Loucy (cell line): ENCODE results near the gene CDYL.

Experiments used
- H2AFZ ChIP-seq: fragments of 200-600 bp; sonication (generic); 2 replicates; pipeline ENCODE4 v1.6.0; 2016; ENCODE audit warnings: antibody characterized with exemption, mild to moderate bottlenecking, low read length, moderate library complexity
- H3F3A ChIP-seq: fragments of 200-600 bp; 2 replicates; pipeline ENCODE4 v1.6.0; 2016; ENCODE audit warnings: antibody characterized with exemption, low read depth, mild to moderate bottlenecking
- H3K27me3 ChIP-seq: fragments of 200-600 bp; sonication (generic); 2 replicates; pipeline ENCODE4 v1.6.1; 2014; ENCODE audit warnings: low read length, mild to moderate bottlenecking; ENCODE audit not compliant: insufficient read depth, poor library complexity, severe bottlenecking
- H3K36me3 ChIP-seq: fragments of 200-600 bp; sonication (generic); 2 replicates; pipeline ENCODE4 v1.6.1; 2016; ENCODE audit warnings: low read length; ENCODE audit not compliant: insufficient read depth
- H3K4me1 ChIP-seq: fragments of 200-600 bp; sonication (generic); 2 replicates; pipeline ENCODE4 v1.5.1; 2014; ENCODE audit warnings: low read length, mild to moderate bottlenecking; ENCODE audit not compliant: insufficient read depth, poor library complexity, severe bottlenecking
- H3K4me2 ChIP-seq: fragments of 200-600 bp; sonication (generic); 2 replicates; pipeline ENCODE4 v1.6.0; 2014; ENCODE audit warnings: antibody characterized with exemption, low read length, low read depth, mild to moderate bottlenecking; ENCODE audit not compliant: poor library complexity, severe bottlenecking
- H3K4me3 ChIP-seq: fragments of 200-600 bp; sonication (generic); 2 replicates; pipeline ENCODE4 v1.5.1; 2014; ENCODE audit warnings: low read length, mild to moderate bottlenecking, mixed read lengths; ENCODE audit not compliant: poor library complexity, severe bottlenecking
- H3K79me2 ChIP-seq: fragments of 200-600 bp; sonication (generic); 2 replicates; pipeline ENCODE4 v1.6.1; 2014; ENCODE audit warnings: low read length; ENCODE audit not compliant: insufficient read depth
- H3K9ac ChIP-seq: fragments of 200-600 bp; sonication (generic); 2 replicates; pipeline ENCODE4 v1.6.0; 2014; ENCODE audit warnings: mild to moderate bottlenecking, low read depth, low read length, moderate library complexity; ENCODE audit not compliant: poor library complexity, severe bottlenecking
- H3K9me2 ChIP-seq: fragments of 200-600 bp; sonication (generic); replicated peaks from 2 replicates; pipeline ENCODE4 v1.6.1; 2016; ENCODE audit warnings: low read depth, low read length, mixed read lengths
- H3K9me3 ChIP-seq: fragments of 200-600 bp; sonication (generic); 2 replicates; pipeline ENCODE4 v1.6.1; 2014; ENCODE audit warnings: mild to moderate bottlenecking, antibody characterized with exemption, low read length, low read depth; ENCODE audit not compliant: insufficient read depth
- H4K20me1 ChIP-seq: fragments of 200-600 bp; sonication (generic); 2 replicates; pipeline ENCODE4 v1.6.0; 2014; ENCODE audit warnings: antibody characterized with exemption, low read length, mild to moderate bottlenecking; ENCODE audit not compliant: insufficient read depth, poor library complexity, severe bottlenecking
- CTCF ChIP-seq: fragments of 200-600 bp; sonication (generic); conservative IDR thresholded peaks from 2 replicates; pipeline ENCODE4 v1.5.1; 2014; ENCODE audit warnings: mild to moderate bottlenecking, antibody characterized with exemption, low read length
- EZH2phosphoT487 ChIP-seq: fragments of 200-600 bp; IDR thresholded peaks from 2 replicates; pipeline ENCODE4 v1.6.1; 2018; ENCODE audit warnings: antibody characterized with exemption, mild to moderate bottlenecking, moderate library complexity, borderline replicate concordance

CDYL gene

GRCh38 chr6:4896401-4896800 is 120.2 kb downstream of the CDYL start:
- H3K9me3 ChIP-seq, result peaks cover 7% of the 10 kb centered on the region; the same call in 1 of the 2 replicates
- H3K79me2 ChIP-seq, result peaks cover 34% of the 10 kb centered on the region

GRCh38 chr6:4899249-4900034 is 123.2 kb downstream of the CDYL start:
- Histone ChIP-seq H3K9me2 (no peaks in the 10 kb centered on the region), H3K27me3 (no peaks in the 10 kb centered on the region), H3K4me2 (no peak overlapping the region), H3K9ac (no peak overlapping the region), H3K9me3 (peaks cover 7% of the 10 kb centered on the region; the same call in 1 of the 2 replicates), H3K4me1 (peaks cover 9% of the 10 kb centered on the region), H3K36me3 (peaks cover 42% of the 10 kb centered on the region; the same call in 1 of the 2 replicates), H3F3A (no peaks in the 10 kb centered on the region), H4K20me1 (peaks cover 5% of the 10 kb centered on the region), H3K79me2 (peaks cover 33% of the 10 kb centered on the region), H3K4me3 (no peak overlapping the region), H2AFZ (no peak overlapping the region)
- TF ChIP-seq EZH2phosphoT487, result no peak
- no peak for TF ChIP-seq CTCF

More at GRCh38 chr6:4896401-4896800, 120.2 kb downstream of the CDYL start:
- Histone ChIP-seq H3K4me3 (no peak overlapping the region), H3K36me3 (peaks cover 51% of the 10 kb centered on the region; the same call in 1 of the 2 replicates), H3K27me3 (no peaks in the 10 kb centered on the region), H2AFZ (no peak overlapping the region), H4K20me1 (peaks cover 5% of the 10 kb centered on the region), H3F3A (no peaks in the 10 kb centered on the region), H3K4me2 (no peak overlapping the region), H3K9ac (no peak overlapping the region), H3K4me1 (peaks cover 9% of the 10 kb centered on the region), H3K9me2 (no peaks in the 10 kb centered on the region)
- no peak for TF ChIP-seq EZH2phosphoT487

GRCh38 chr6:4901386-4902061 is 125.3 kb downstream of the CDYL start:
- H3K36me3 ChIP-seq, result peaks cover 32% of the 10 kb centered on the region; the same call in 1 of the 2 replicates
- no peaks in the 10 kb centered on the region for H3K9me2 ChIP-seq
- no peaks in the 10 kb centered on the region for H3K27me3 ChIP-seq
- H3K9ac ChIP-seq, result no peak overlapping the region
- peaks cover 7% of the 10 kb centered on the region; the same call in 1 of the 2 replicates for H3K9me3 ChIP-seq
- H4K20me1 ChIP-seq, result no peaks in the 10 kb centered on the region
- peaks cover 26% of the 10 kb centered on the region; the same call in 1 of the 2 replicates for H3K79me2 ChIP-seq
- no peak overlapping the region for H3K4me2 ChIP-seq
- no peaks in the 10 kb centered on the region for H3F3A ChIP-seq
- no peak overlapping the region for H3K4me3 ChIP-seq
- peaks cover 19% of the 10 kb centered on the region for H3K4me1 ChIP-seq
- H2AFZ ChIP-seq, result no peak overlapping the region
- no peak for TF ChIP-seq EZH2phosphoT487
- TF ChIP-seq CTCF, result no peak
